Mesothelial cell of epicardium (in vitro differentiated cells): ENCODE data around the gene SERPING1. TPM values are rescaled to one million over a fixed set of nuclear protein-coding genes. Genes with fewer than 3 reads are reported as not detected.

Experiments
- DNase-seq, 2 experiments: peaks; one replicate each; pipeline ENCODE4 v3.0.0; 2021; ENCODE audit warnings: low spot score in 2 of 2; ENCODE audit not compliant: unreplicated experiment in 2 of 2
- H3K27ac Mint-ChIP-seq: 2 replicates; pipeline ENCODE4 v1.8.0; 2021; ENCODE audit warnings: mixed read lengths
- H3K27me3 Mint-ChIP-seq: 2 replicates; pipeline ENCODE4 v1.8.0; 2021; ENCODE audit warnings: low read depth, mixed read lengths
- H3K36me3 Mint-ChIP-seq: 2 replicates; pipeline ENCODE4 v1.8.0; 2021; ENCODE audit warnings: mixed read lengths
- H3K4me1 Mint-ChIP-seq: 2 replicates; pipeline ENCODE4 v1.8.0; 2021; ENCODE audit warnings: mixed read lengths
- H3K4me3 Mint-ChIP-seq: 2 replicates; pipeline ENCODE4 v1.8.0; 2021; ENCODE audit warnings: mild to moderate bottlenecking, moderate library complexity, mixed read lengths
- H3K9me3 Mint-ChIP-seq: 2 replicates; pipeline ENCODE4 v1.8.0; 2021; ENCODE audit warnings: mixed read lengths
- total RNA-seq: library from RNA; stranded (reverse); gene quantifications from 3 replicates; pipeline ENCODE4 v1.2.1, GENCODE V29; 2021
- TF ChIP-seq, protein P1 (sequence below): fragments of 200-600 bp; sonication (generic); IDR thresholded peaks from one replicate; pipeline ENCODE4 v1.5.0; 2021; ENCODE audit warnings: antibody characterized with exemption; ENCODE audit not compliant: unreplicated experiment

Gene SERPING1
- total RNA-seq, 1 donor from 2014 or later = 136 TPM

- H3K9me3 Mint-ChIP-seq = no peaks in the 10 kb centered on the region
- peak overlapping the region; percentile 73 for H3K27ac Mint-ChIP-seq
- H3K27me3 Mint-ChIP-seq = no peaks in the 10 kb centered on the region
- no peak overlapping the region for H3K4me3 Mint-ChIP-seq
- peak in 1 of 2 experiments; percentile 45 for DNase-seq
- no peaks in the 10 kb centered on the region for H3K36me3 Mint-ChIP-seq
- TF ChIP-seq, protein P1, sequence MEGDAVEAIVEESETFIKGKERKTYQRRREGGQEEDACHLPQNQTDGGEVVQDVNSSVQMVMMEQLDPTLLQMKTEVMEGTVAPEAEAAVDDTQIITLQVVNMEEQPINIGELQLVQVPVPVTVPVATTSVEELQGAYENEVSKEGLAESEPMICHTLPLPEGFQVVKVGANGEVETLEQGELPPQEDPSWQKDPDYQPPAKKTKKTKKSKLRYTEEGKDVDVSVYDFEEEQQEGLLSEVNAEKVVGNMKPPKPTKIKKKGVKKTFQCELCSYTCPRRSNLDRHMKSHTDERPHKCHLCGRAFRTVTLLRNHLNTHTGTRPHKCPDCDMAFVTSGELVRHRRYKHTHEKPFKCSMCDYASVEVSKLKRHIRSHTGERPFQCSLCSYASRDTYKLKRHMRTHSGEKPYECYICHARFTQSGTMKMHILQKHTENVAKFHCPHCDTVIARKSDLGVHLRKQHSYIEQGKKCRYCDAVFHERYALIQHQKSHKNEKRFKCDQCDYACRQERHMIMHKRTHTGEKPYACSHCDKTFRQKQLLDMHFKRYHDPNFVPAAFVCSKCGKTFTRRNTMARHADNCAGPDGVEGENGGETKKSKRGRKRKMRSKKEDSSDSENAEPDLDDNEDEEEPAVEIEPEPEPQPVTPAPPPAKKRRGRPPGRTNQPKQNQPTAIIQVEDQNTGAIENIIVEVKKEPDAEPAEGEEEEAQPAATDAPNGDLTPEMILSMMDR = no peak
- H3K4me1 Mint-ChIP-seq = peaks cover 41% of the 10 kb centered on the region
Observed at GRCh38 chr11:57633394-57634070, 36.0 kb downstream of the SERPING1 start.

DNA sequence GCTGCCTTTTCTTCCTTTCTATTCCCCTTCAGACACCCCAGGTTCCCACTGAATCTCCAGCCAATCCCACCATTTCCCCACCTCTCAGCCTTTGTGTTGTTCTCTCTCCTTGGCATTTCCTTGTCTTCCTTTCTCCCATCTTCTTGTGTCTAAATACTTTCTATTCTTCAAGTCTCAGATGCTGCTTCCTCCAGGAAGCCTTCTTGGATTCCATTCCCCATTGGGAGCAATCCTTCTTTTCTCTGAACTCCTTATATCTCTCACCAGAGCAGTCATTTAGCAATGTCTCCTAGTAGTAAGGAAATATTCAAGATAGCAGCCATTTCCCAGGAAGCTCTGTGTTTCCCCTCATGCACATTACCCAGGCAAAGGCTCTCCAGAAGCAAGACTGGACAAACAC lies 36.8 kb downstream of the SERPING1 start:
- H3K4me3 Mint-ChIP-seq = no peak overlapping the region
- DNase-seq = no peak
- H3K27me3 Mint-ChIP-seq = no peaks in the 10 kb centered on the region
- no peaks in the 10 kb centered on the region for H3K36me3 Mint-ChIP-seq
- peak overlapping the region; percentile 73 for H3K27ac Mint-ChIP-seq
- peaks cover 35% of the 10 kb centered on the region for H3K4me1 Mint-ChIP-seq
- no peaks in the 10 kb centered on the region for H3K9me3 Mint-ChIP-seq
- TF ChIP-seq, protein P1 = no peak

DNA sequence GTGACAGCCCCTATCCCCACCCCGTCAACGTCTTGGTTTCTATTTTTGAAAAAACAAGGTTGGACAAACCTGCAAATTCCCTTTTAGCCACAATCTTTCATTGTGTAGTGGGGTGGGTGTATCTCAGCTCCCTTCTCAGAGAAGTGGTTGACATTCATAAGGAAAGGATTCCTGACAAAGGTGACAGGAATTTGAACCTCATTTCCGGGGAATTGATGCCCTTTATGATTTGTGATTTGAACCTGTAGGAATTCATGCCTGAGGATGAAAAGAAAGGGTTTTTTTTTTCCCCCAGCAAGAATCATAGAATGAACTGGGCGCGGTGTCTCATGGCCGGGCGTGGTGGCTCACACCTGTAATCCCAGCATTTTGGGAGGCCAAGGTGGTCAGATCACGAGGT lies 37.8 kb downstream of the SERPING1 start:
- H3K36me3 Mint-ChIP-seq = no peaks in the 10 kb centered on the region
- no peak for DNase-seq
- no peak overlapping the region for H3K27ac Mint-ChIP-seq
- no peaks in the 10 kb centered on the region for H3K9me3 Mint-ChIP-seq
- TF ChIP-seq, protein P1 = no peak
- H3K4me3 Mint-ChIP-seq = no peak overlapping the region
- no peaks in the 10 kb centered on the region for H3K27me3 Mint-ChIP-seq
- H3K4me1 Mint-ChIP-seq = peaks cover 38% of the 10 kb centered on the region

GRCh38 chr11:57637626-57638004 lies 40.1 kb downstream of the SERPING1 start:
- peaks cover 55% of the 10 kb centered on the region for H3K4me1 Mint-ChIP-seq
- H3K9me3 Mint-ChIP-seq = no peaks in the 10 kb centered on the region
- peak overlapping the region; percentile 90 for H3K4me3 Mint-ChIP-seq
- DNase-seq = peak; percentile 62 to 78
- H3K36me3 Mint-ChIP-seq = no peaks in the 10 kb centered on the region
- no peaks in the 10 kb centered on the region for H3K27me3 Mint-ChIP-seq
- TF ChIP-seq, protein P1 = no peak
- peak overlapping the region; percentile 99 for H3K27ac Mint-ChIP-seq

- H3K4me1 Mint-ChIP-seq = peaks cover 59% of the 10 kb centered on the region
- TF ChIP-seq, protein P1 = no peak
- DNase-seq = peak; percentile 74 to 82
- peak overlapping the region; percentile 90 for H3K4me3 Mint-ChIP-seq
- no peaks in the 10 kb centered on the region for H3K9me3 Mint-ChIP-seq
- peaks cover 1% of the 10 kb centered on the region for H3K36me3 Mint-ChIP-seq
- peak overlapping the region; percentile 99 for H3K27ac Mint-ChIP-seq
- no peaks in the 10 kb centered on the region for H3K27me3 Mint-ChIP-seq
Observed at GRCh38 chr11:57638005-57638781, 40.7 kb downstream of the SERPING1 start.
